HG03575 (cell line): ENCODE data around the gene NCAM1.
"Not testable (repeated sequence)": the region's sequence is repeated elsewhere in the genome, so short reads cannot be mapped to it uniquely, and the experiment has no call there.

ENCODE experiments used
- ATAC-seq: cut with Tn5 transposase; IDR thresholded peaks from one replicate; pipeline ENCODE4 v1.9.1; 2021; ENCODE audit not compliant: unreplicated experiment, insufficient number of reproducible peaks, low FRiP score; ENCODE audit errors: extremely low read depth

NCAM1 gene

GRCh38 chr11:113014262-113015097 is 53.3 kb downstream of the NCAM1 start:
- ATAC-seq = no peak

- no peak for ATAC-seq
Measured at GRCh38 chr11:113015098-113015455, 53.9 kb downstream of the NCAM1 start.

- no peak for ATAC-seq
Measured at GRCh38 chr11:113016905-113017304, 55.7 kb downstream of the NCAM1 start.

- ATAC-seq = no peak
Measured at GRCh38 chr11:113018913-113019312, 57.7 kb downstream of the NCAM1 start.

GRCh38 chr11:113019711-113020110 is 58.5 kb downstream of the NCAM1 start:
- ATAC-seq = no peak

- no peak for ATAC-seq
Measured at GRCh38 chr11:113021111-113021510, 59.9 kb downstream of the NCAM1 start.

GRCh38 chr11:113022262-113022661 is 61.0 kb downstream of the NCAM1 start:
- ATAC-seq = no peak

- ATAC-seq = no peak
Measured at GRCh38 chr11:113023228-113023627, 62.0 kb downstream of the NCAM1 start.

GRCh38 chr11:113023986-113024385 is 62.8 kb downstream of the NCAM1 start:
- no peak for ATAC-seq

GRCh38 chr11:113026778-113027177 is 65.6 kb downstream of the NCAM1 start:
- no peak for ATAC-seq

GRCh38 chr11:113034576-113034975 is 73.4 kb downstream of the NCAM1 start:
- no peak for ATAC-seq

- ATAC-seq = no peak
Measured at GRCh38 chr11:113035708-113036107, 74.5 kb downstream of the NCAM1 start.

GRCh38 chr11:113043698-113044097 is 82.5 kb downstream of the NCAM1 start:
- no peak for ATAC-seq

GRCh38 chr11:113045146-113045545 is 83.9 kb downstream of the NCAM1 start:
- ATAC-seq = no peak

- no peak for ATAC-seq
Measured at GRCh38 chr11:113046866-113047265, 85.6 kb downstream of the NCAM1 start.

- no peak for ATAC-seq
Measured at GRCh38 chr11:113048820-113049768, 87.9 kb downstream of the NCAM1 start.

GRCh38 chr11:113053042-113053441 is 91.8 kb downstream of the NCAM1 start:
- not testable (repeated sequence) for ATAC-seq

- ATAC-seq = no peak
Measured at GRCh38 chr11:113057038-113057437, 95.8 kb downstream of the NCAM1 start.

- no peak for ATAC-seq
Measured at GRCh38 chr11:113059548-113059947, 98.3 kb downstream of the NCAM1 start.

- ATAC-seq = no peak
Measured at GRCh38 chr11:113065330-113065729, 104.1 kb downstream of the NCAM1 start.
